HepG2 (cell line): ENCODE measurements around the gene HSPA1L. TPM values are rescaled to one million over a fixed set of nuclear protein-coding genes. Genes with fewer than 3 reads are reported as not detected.
A peak's percentile ranks its signal among the peaks of the same experiment; 100 is the strongest.

Source experiments
- AGO1 ChIP-seq: fragments of 200-400 bp; formaldehyde crosslinking; IDR thresholded peaks from 2 replicates; pipeline ENCODE4 v1.6.1; 2017; ENCODE audit warnings: mild to moderate bottlenecking, low read depth, low read length, moderate library complexity; ENCODE audit not compliant: poor library complexity, severe bottlenecking
- AGO2 ChIP-seq: fragments of 200-400 bp; formaldehyde crosslinking; optimal IDR thresholded peaks from 2 replicates; pipeline ENCODE3; 2017; ENCODE audit warnings: mild to moderate bottlenecking, low read depth, low read length, moderate library complexity
- CAMTA2 ChIP-seq: sonication (generic); formaldehyde crosslinking; IDR thresholded peaks from 2 replicates; pipeline ENCODE4 v1.4.0; 2020; ENCODE audit warnings: mild to moderate bottlenecking, missing genetic modification reagents, borderline replicate concordance
- NFE2 ChIP-seq: sonication (generic); formaldehyde crosslinking; IDR thresholded peaks from 2 replicates; pipeline ENCODE4 v1.4.0; 2020; ENCODE audit warnings: missing genetic modification reagents
- POLR2A ChIP-seq, 2 experiments: IDR thresholded peaks; 2 replicates each; pipeline ENCODE4 v1.6.1; 2011; ENCODE audit warnings: low read depth in 2 of 2, low read length in 2 of 2, mild to moderate bottlenecking in 1 of 2, moderate library complexity in 1 of 2; ENCODE audit not compliant: insufficient read depth in 1 of 2
- RELA ChIP-seq: sonication (generic); formaldehyde crosslinking; IDR thresholded peaks from 2 replicates; pipeline ENCODE4 v1.4.0; 2020; ENCODE audit warnings: missing genetic modification reagents
- SALL2 ChIP-seq: sonication (generic); formaldehyde crosslinking; IDR thresholded peaks from 2 replicates; pipeline ENCODE4 v1.8.1; 2023; ENCODE audit warnings: mild to moderate bottlenecking, missing genetic modification reagents, inconsistent platforms
- ZIK1 ChIP-seq: sonication (generic); formaldehyde crosslinking; IDR thresholded peaks from 2 replicates; pipeline ENCODE4 v1.5.0; 2020; ENCODE audit warnings: mild to moderate bottlenecking, low read depth, missing genetic modification reagents, borderline replicate concordance
- ZNF235 ChIP-seq: sonication (generic); formaldehyde crosslinking; IDR thresholded peaks from 2 replicates; pipeline ENCODE4 v1.8.1; 2023; ENCODE audit warnings: mild to moderate bottlenecking, missing genetic modification reagents, borderline replicate concordance
- ZNF589 ChIP-seq: sonication (generic); formaldehyde crosslinking; conservative IDR thresholded peaks from 2 replicates; pipeline ENCODE4 v1.8.0; 2022; ENCODE audit warnings: mild to moderate bottlenecking, moderate library complexity, missing genetic modification reagents
- polyA plus RNA-seq, 8 experiments: library from polyadenylated mRNA; depleted of rRNA in 3 of 8; stranded (reverse) in 7 of 8; unstranded in 1 of 8; fragments of >200 nt; fragmentation: Illumina TruSeq in 4 of 8; extraction: Trizol in 4 of 8; gene quantifications; 2 replicates each; pipeline versions ENCODE4 v1.2.1 to v1.2.3, GENCODE V29; 2011 to 2016; ENCODE audit warnings: low read depth in 4 of 8, missing spikeins in 1 of 8, mixed read lengths in 1 of 8; ENCODE audit not compliant: insufficient read depth in 1 of 8
- total RNA-seq, 5 experiments: library from RNA; depleted of rRNA; stranded (reverse); fragments of >200 nt; fragmentation: Illumina TruSeq; extraction: Trizol; gene quantifications; 2 replicates each; pipeline ENCODE4 v1.2.3, GENCODE V29; 2016; ENCODE audit warnings: low read depth in 1 of 5
- TF ChIP-seq, protein P1 (sequence below), 2 experiments: IDR thresholded peaks; 2 replicates each; pipeline ENCODE4 v1.6.1; 2011 to 2012; ENCODE audit warnings: low read length in 2 of 2, borderline replicate concordance in 1 of 2, low read depth in 1 of 2, mild to moderate bottlenecking in 1 of 2, moderate library complexity in 1 of 2
- TF ChIP-seq, protein P2 (sequence below): sonication (generic); formaldehyde crosslinking; conservative IDR thresholded peaks from 2 replicates; pipeline ENCODE4 v1.5.0; 2020; ENCODE audit warnings: missing genetic modification reagents
- TF ChIP-seq, protein P3 (sequence below): sonication (generic); formaldehyde crosslinking; IDR thresholded peaks from 2 replicates; pipeline ENCODE4 v1.4.0; 2020; ENCODE audit warnings: missing genetic modification reagents, mild to moderate bottlenecking, borderline replicate concordance
- TF ChIP-seq, protein P4 (sequence below): sonication (generic); formaldehyde crosslinking; IDR thresholded peaks from 2 replicates; pipeline ENCODE4 v1.5.0; 2020; ENCODE audit warnings: mild to moderate bottlenecking, missing genetic modification reagents, moderate library complexity
- TF ChIP-seq, protein P5 (sequence below): conservative IDR thresholded peaks from 2 replicates; pipeline ENCODE4 v1.6.1; 2018; ENCODE audit warnings: missing genetic modification reagents
- TF ChIP-seq, protein P6 (sequence below): sonication (generic); formaldehyde crosslinking; IDR thresholded peaks from 2 replicates; pipeline ENCODE4 v1.4.0; 2020; ENCODE audit warnings: missing genetic modification reagents, borderline replicate concordance

Gene HSPA1L
- total and polyA plus RNA-seq, 2 of the 13 experiments (the other 11 are each of a cell fraction or from before 2014, with no cell fraction given), result 0.55 to 1.0 TPM

DNA sequence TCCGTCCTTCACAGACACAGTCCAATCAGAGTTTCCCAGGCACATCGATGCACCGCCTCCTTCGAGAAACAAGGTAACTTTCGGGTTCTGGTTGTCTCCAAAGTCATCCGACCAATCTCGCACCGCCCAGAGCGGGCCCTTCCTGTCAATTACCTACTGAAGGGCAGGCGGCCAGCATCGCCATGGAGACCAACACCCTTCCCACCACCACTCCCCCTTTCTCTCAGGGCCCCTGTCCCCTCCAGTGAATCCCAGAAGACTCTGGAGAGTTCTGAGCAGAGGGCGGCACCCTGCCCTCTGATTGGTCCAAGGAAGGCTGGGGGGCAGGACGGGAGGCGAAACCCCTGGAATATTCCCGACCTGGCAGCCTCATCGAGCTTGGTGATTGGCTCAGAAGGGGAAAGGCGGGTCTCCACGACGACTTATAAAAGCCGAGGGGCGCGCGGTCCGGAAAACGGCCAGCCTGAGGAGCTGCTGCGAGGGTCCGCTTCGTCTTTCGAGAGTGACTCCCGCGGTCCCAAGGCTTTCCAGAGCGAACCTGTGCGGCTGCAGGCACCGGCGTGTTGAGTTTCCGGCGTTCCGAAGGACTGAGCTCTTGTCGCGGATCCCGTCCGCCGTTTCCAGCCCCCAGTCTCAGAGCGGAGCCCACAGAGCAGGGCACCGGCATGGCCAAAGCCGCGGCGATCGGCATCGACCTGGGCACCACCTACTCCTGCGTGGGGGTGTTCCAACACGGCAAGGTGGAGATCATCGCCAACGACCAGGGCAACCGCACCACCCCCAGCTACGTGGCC, 12.4 kb upstream of the HSPA1L start, which contains the start of gene HSPA1B (continued):
- TF ChIP-seq, protein P1, sequence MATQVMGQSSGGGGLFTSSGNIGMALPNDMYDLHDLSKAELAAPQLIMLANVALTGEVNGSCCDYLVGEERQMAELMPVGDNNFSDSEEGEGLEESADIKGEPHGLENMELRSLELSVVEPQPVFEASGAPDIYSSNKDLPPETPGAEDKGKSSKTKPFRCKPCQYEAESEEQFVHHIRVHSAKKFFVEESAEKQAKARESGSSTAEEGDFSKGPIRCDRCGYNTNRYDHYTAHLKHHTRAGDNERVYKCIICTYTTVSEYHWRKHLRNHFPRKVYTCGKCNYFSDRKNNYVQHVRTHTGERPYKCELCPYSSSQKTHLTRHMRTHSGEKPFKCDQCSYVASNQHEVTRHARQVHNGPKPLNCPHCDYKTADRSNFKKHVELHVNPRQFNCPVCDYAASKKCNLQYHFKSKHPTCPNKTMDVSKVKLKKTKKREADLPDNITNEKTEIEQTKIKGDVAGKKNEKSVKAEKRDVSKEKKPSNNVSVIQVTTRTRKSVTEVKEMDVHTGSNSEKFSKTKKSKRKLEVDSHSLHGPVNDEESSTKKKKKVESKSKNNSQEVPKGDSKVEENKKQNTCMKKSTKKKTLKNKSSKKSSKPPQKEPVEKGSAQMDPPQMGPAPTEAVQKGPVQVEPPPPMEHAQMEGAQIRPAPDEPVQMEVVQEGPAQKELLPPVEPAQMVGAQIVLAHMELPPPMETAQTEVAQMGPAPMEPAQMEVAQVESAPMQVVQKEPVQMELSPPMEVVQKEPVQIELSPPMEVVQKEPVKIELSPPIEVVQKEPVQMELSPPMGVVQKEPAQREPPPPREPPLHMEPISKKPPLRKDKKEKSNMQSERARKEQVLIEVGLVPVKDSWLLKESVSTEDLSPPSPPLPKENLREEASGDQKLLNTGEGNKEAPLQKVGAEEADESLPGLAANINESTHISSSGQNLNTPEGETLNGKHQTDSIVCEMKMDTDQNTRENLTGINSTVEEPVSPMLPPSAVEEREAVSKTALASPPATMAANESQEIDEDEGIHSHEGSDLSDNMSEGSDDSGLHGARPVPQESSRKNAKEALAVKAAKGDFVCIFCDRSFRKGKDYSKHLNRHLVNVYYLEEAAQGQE (IDR thresholded peaks at IDR 0.05; ENCODE audit: borderline replicate concordance in 1 of 2, low read depth in 1 of 2, low read length in 2 of 2), result peak in 1 of 2 experiments; percentile 79; a peak in 2 of 4 replicates
- TF ChIP-seq, protein P2, sequence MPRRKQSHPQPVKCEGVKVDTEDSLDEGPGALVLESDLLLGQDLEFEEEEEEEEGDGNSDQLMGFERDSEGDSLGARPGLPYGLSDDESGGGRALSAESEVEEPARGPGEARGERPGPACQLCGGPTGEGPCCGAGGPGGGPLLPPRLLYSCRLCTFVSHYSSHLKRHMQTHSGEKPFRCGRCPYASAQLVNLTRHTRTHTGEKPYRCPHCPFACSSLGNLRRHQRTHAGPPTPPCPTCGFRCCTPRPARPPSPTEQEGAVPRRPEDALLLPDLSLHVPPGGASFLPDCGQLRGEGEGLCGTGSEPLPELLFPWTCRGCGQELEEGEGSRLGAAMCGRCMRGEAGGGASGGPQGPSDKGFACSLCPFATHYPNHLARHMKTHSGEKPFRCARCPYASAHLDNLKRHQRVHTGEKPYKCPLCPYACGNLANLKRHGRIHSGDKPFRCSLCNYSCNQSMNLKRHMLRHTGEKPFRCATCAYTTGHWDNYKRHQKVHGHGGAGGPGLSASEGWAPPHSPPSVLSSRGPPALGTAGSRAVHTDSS, result no peak
- TF ChIP-seq ZIK1 (CRISPR knock-in tag) (peak; percentile 95), ZNF235 (CRISPR knock-in tag) (no peak), AGO1 (peak; percentile 86), RELA (CRISPR knock-in tag) (peak; percentile 31; the same call in 1 of the 2 replicates), NFE2 (CRISPR knock-in tag) (no peak), POLR2A (IDR thresholded peaks at IDR 0.05; ENCODE audit: insufficient read depth in 1 of 2, low read depth in 2 of 2, low read length in 2 of 2) (peak; percentile 100), ZNF589 (no peak), CAMTA2 (CRISPR knock-in tag) (no peak), AGO2 (peak; percentile 89), SALL2 (CRISPR knock-in tag) (no peak)
- TF ChIP-seq, protein P3, sequence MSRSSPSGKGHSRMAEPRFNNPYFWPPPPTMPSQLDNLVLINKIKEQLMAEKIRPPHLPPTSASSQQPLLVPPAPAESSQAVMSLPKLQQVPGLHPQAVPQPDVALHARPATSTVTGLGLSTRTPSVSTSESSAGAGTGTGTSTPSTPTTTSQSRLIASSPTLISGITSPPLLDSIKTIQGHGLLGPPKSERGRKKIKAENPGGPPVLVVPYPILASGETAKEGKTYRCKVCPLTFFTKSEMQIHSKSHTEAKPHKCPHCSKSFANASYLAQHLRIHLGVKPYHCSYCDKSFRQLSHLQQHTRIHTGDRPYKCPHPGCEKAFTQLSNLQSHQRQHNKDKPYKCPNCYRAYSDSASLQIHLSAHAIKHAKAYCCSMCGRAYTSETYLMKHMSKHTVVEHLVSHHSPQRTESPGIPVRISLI (CRISPR knock-in tag), result 0 out of 2 replicates have a peak, but pooled peaks have one; percentile 40
- TF ChIP-seq, protein P4, sequence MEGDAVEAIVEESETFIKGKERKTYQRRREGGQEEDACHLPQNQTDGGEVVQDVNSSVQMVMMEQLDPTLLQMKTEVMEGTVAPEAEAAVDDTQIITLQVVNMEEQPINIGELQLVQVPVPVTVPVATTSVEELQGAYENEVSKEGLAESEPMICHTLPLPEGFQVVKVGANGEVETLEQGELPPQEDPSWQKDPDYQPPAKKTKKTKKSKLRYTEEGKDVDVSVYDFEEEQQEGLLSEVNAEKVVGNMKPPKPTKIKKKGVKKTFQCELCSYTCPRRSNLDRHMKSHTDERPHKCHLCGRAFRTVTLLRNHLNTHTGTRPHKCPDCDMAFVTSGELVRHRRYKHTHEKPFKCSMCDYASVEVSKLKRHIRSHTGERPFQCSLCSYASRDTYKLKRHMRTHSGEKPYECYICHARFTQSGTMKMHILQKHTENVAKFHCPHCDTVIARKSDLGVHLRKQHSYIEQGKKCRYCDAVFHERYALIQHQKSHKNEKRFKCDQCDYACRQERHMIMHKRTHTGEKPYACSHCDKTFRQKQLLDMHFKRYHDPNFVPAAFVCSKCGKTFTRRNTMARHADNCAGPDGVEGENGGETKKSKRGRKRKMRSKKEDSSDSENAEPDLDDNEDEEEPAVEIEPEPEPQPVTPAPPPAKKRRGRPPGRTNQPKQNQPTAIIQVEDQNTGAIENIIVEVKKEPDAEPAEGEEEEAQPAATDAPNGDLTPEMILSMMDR (CRISPR knock-in tag), result peak; percentile 29
- TF ChIP-seq, protein P5, sequence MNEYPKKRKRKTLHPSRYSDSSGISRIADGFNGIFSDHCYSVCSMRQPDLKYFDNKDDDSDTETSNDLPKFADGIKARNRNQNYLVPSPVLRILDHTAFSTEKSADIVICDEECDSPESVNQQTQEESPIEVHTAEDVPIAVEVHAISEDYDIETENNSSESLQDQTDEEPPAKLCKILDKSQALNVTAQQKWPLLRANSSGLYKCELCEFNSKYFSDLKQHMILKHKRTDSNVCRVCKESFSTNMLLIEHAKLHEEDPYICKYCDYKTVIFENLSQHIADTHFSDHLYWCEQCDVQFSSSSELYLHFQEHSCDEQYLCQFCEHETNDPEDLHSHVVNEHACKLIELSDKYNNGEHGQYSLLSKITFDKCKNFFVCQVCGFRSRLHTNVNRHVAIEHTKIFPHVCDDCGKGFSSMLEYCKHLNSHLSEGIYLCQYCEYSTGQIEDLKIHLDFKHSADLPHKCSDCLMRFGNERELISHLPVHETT (CRISPR knock-in tag), result 0 out of 2 replicates have a peak, but pooled peaks have one; percentile 51
- TF ChIP-seq, protein P6, sequence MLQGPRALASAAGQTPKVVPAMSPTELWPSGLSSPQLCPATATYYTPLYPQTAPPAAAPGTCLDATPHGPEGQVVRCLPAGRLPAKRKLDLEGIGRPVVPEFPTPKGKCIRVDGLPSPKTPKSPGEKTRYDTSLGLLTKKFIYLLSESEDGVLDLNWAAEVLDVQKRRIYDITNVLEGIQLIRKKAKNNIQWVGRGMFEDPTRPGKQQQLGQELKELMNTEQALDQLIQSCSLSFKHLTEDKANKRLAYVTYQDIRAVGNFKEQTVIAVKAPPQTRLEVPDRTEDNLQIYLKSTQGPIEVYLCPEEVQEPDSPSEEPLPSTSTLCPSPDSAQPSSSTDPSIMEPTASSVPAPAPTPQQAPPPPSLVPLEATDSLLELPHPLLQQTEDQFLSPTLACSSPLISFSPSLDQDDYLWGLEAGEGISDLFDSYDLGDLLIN (CRISPR knock-in tag), result peak; percentile 79; the same call in 1 of the 2 replicates
